Neural progenitor cell (in vitro differentiated cells): ENCODE data around the gene TMEM250.
A peak's percentile ranks its signal among the peaks of the same experiment; 100 is the strongest.

Experiments used
- CTCF ChIP-seq: fragments of 200-600 bp; sonication (generic); IDR thresholded peaks from 2 replicates; pipeline ENCODE4 v1.5.1; 2017; ENCODE audit warnings: antibody characterized with exemption, mild to moderate bottlenecking
- EZH2 ChIP-seq: fragments of 200-600 bp; sonication (generic); IDR thresholded peaks from 2 replicates; pipeline ENCODE4 v1.6.1; 2017; ENCODE audit warnings: antibody characterized with exemption, mild to moderate bottlenecking, moderate library complexity
- EZH2phosphoT487 ChIP-seq: fragments of 200-600 bp; sonication (generic); IDR thresholded peaks from 2 replicates; pipeline ENCODE4 v1.6.1; 2017; ENCODE audit warnings: antibody characterized with exemption

DNA sequence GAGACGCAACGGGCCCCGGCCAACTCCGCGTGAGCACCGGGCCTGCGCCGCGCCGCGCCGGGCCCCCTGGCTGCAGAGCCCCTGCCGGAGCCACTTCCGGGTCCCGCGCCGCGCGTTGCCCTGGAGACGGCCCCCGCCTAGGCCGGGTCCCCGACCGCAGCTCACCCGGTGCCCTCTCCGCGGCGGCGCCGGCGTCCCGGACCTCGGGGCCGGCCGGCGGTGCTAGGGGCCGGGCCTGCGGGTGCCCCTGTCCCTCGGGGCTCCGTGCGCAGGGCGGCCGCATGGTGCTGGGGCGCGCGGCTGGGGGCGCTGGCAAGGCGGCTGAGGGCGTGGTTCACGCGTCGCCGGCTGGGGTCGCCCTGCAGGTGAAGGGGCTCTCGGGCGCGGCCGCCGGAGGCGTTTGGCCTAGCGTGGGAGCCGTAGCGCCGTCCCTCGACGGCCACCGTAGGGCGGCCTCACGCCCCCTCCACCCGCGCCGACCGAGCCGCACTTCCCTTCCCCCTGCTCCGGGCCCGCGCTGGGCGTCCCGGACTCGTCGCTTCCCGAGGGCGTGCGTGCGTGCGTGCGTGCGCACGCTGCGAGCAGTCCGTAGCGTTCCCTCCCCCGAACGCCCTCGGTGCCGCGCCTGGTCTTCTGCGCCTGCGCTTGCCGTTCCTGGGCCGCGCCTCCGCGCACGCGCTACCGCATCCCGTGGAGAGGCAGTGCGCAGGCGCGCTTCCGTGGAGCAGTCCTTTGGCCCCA is at the start of gene TMEM250:
- TF ChIP-seq CTCF (peak; percentile 35), EZH2phosphoT487 (no peak), EZH2 (no peak)
